Gastroesophageal sphincter (tissue), 3 donors: ENCODE data around the gene COX6A1.

ENCODE experiments used
- POLR2A ChIP-seq, 2 donors: fragments of 450-650 bp; IDR thresholded peaks; one replicate each; pipeline ENCODE4 v1.6.1; 2017; ENCODE audit warnings: antibody characterized with exemption in 2 of 2, mild to moderate bottlenecking in 2 of 2, moderate library complexity in 1 of 2
- TF ChIP-seq, protein P1 (sequence below), 4 experiments: fragments of 200-600 bp in 2 of 4; fragments of 450-650 bp in 2 of 4; sonication (generic) in 1 of 4; IDR thresholded peaks; one replicate each; pipeline ENCODE4 v1.5.1; 2017 to 2019; ENCODE audit warnings: antibody characterized with exemption in 4 of 4, mild to moderate bottlenecking in 2 of 4, moderate library complexity in 2 of 4

DNA sequence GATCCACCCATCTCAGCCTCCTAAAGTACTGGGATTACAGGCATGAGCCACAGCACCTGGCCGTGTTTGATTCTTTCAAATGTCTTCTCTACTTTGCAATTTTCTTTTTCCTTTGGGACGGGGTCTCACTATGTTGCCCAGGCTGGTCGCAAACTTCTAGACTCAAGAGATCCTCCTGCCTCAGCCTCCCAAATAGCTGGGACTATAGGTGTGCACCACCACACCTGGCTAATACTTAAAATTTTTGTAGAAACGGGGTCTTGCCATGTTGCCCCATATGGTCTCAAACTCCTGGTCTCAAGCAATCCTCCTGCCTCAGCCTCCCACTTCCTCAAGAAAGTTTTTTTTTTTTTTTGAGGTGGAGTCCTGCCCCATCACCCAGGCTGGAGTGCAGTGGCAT lies 10.1 kb downstream of the COX6A1 start:
- TF ChIP-seq, protein P1, sequence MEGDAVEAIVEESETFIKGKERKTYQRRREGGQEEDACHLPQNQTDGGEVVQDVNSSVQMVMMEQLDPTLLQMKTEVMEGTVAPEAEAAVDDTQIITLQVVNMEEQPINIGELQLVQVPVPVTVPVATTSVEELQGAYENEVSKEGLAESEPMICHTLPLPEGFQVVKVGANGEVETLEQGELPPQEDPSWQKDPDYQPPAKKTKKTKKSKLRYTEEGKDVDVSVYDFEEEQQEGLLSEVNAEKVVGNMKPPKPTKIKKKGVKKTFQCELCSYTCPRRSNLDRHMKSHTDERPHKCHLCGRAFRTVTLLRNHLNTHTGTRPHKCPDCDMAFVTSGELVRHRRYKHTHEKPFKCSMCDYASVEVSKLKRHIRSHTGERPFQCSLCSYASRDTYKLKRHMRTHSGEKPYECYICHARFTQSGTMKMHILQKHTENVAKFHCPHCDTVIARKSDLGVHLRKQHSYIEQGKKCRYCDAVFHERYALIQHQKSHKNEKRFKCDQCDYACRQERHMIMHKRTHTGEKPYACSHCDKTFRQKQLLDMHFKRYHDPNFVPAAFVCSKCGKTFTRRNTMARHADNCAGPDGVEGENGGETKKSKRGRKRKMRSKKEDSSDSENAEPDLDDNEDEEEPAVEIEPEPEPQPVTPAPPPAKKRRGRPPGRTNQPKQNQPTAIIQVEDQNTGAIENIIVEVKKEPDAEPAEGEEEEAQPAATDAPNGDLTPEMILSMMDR (IDR thresholded peaks at IDR 0.05) = no peak
- no peak for TF ChIP-seq POLR2A (IDR thresholded peaks at IDR 0.05)
